Tibial artery (tissue), 4 donors: ENCODE measurements around the gene GOLT1A.

Experiments
- DNase-seq, 2 donors: peaks; one replicate each; pipeline ENCODE4 v3.0.0-alpha.2; 2019
- H3K27ac ChIP-seq, 2 donors: fragments of 200-600 bp; sonication (generic) in 1 of 2; 1 replicate in 1 of 2; 2 replicates in 1 of 2; pipeline ENCODE4 v1.5.1; 2018 to 2019; ENCODE audit warnings: mild to moderate bottlenecking in 1 of 2
- H3K27me3 ChIP-seq, 2 donors: fragments of 200-600 bp; sonication (generic) in 1 of 2; one replicate each; pipeline versions ENCODE4 v1.5.1 to v1.6.0; 2016 to 2019
- H3K36me3 ChIP-seq, 3 donors: fragments of 200-600 bp; sonication (generic) in 2 of 3; one replicate each; pipeline ENCODE4 v1.5.1; 2016 to 2019; ENCODE audit warnings: mild to moderate bottlenecking in 2 of 3
- H3K4me1 ChIP-seq, 4 donors: fragments of 200-600 bp; sonication (generic) in 2 of 4; 1 replicate in 3 of 4; 2 replicates in 1 of 4; pipeline ENCODE4 v1.5.1; 2016 to 2019
- H3K4me3 ChIP-seq, 2 donors: fragments of 200-600 bp; sonication (generic) in 1 of 2; 1 replicate in 1 of 2; 2 replicates in 1 of 2; pipeline ENCODE4 v1.5.1; 2018 to 2019; ENCODE audit warnings: mild to moderate bottlenecking in 2 of 2
- H3K9me3 ChIP-seq, 3 donors: fragments of 200-600 bp; sonication (generic) in 1 of 3; one replicate each; pipeline ENCODE4 v1.5.1; 2016 to 2019
- CTCF ChIP-seq, 2 experiments: fragments of 200-600 bp in 1 of 2; fragments of 450-650 bp in 1 of 2; IDR thresholded peaks; one replicate each; pipeline ENCODE4 v1.5.1; 2017 to 2019; ENCODE audit warnings: antibody characterized with exemption in 2 of 2, mild to moderate bottlenecking in 1 of 2, moderate library complexity in 1 of 2
- intact Hi-C: fragments of 100-400 bp; cut with DNase I; formaldehyde crosslinking; loops from one replicate; pipeline ENCODE4 v1.15.0; 2023; ENCODE audit warnings: low total_unique reads

GOLT1A gene

DNA sequence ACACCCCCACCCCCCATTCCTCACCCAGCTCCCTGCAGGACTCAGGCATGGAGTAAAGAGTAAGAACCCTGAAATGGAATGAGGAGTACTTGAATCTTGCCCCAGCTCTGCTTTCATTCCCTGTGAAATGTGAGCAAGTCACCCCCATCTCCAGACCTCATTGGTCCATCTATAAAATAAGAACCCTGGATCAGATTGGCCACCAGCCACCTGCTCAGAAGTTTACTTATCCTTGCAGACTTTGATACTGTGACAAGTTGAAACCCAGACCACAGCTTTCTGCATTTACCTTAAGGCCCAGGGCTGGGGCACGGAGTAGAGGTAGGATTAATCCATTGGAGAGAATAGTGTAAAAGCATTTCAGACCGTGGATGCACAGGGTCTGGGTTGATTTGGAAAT is 19.7 kb downstream of the GOLT1A start:
- H3K4me1 ChIP-seq: peaks cover 0 to 8% (median 4%) of the 10 kb centered on the region in 4 donors
- H3K36me3 ChIP-seq: no peaks in the 10 kb centered on the region
- H3K4me3 ChIP-seq: no peak overlapping the region
- intact Hi-C loops: no loop called here
- DNase-seq: no peak
- H3K27me3 ChIP-seq: peaks cover 0 to 79% of the 10 kb centered on the region in 2 donors
- H3K9me3 ChIP-seq: no peaks in the 10 kb centered on the region
- TF ChIP-seq CTCF (IDR thresholded peaks at IDR 0.05): no peak
- H3K27ac ChIP-seq: no peak overlapping the region

GRCh38 chr1:204192589-204193352 is 21.0 kb downstream of the GOLT1A start:
- Histone ChIP-seq H3K36me3 (no peaks in the 10 kb centered on the region), H3K27ac (no peak overlapping the region), H3K9me3 (no peaks in the 10 kb centered on the region), H3K4me1 (peaks cover 0 to 8% (median 4%) of the 10 kb centered on the region in 4 donors), H3K4me3 (no peak overlapping the region), H3K27me3 (peaks cover 0 to 80% of the 10 kb centered on the region in 2 donors)
- no peak for DNase-seq
- TF ChIP-seq CTCF (IDR thresholded peaks at IDR 0.05): no peak
- intact Hi-C loops: no loop called here

DNA sequence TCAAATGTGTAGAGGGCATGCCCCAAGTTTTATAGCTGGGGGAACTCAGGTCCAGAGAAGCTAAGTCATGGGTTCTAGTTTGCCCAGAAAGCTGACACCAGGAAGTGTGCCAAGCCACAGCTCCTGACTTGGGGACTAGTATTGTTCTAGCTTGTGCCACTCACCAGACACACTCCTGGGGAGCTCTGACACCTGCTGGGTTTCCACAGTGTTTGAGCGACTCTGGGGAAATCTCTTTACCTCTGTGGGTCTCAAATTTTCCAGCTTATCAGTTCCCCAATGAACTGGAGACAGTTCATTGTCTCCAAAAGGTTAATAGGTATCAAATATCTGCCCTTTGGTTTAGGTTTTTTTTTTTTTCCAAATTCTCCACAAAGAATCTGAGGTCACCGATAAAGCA is 21.7 kb downstream of the GOLT1A start:
- intact Hi-C loops: no loop called here
- no peak overlapping the region for H3K27ac ChIP-seq
- no peak for DNase-seq
- H3K9me3 ChIP-seq: no peaks in the 10 kb centered on the region
- peaks cover 0 to 8% (median 4%) of the 10 kb centered on the region in 4 donors for H3K4me1 ChIP-seq
- no peak for TF ChIP-seq CTCF (IDR thresholded peaks at IDR 0.05)
- peaks cover 0 to 81% of the 10 kb centered on the region in 2 donors for H3K27me3 ChIP-seq
- H3K4me3 ChIP-seq: no peak overlapping the region
- no peaks in the 10 kb centered on the region for H3K36me3 ChIP-seq

GRCh38 chr1:204191456-204191855 is 22.3 kb downstream of the GOLT1A start:
- TF ChIP-seq CTCF (IDR thresholded peaks at IDR 0.05): no peak
- Histone ChIP-seq H3K4me1 (peaks cover 0 to 8% (median 4%) of the 10 kb centered on the region in 4 donors), H3K27me3 (peaks cover 0 to 81% of the 10 kb centered on the region in 2 donors), H3K36me3 (no peaks in the 10 kb centered on the region), H3K4me3 (no peak overlapping the region), H3K27ac (no peak overlapping the region), H3K9me3 (no peaks in the 10 kb centered on the region)
- intact Hi-C loops: no loop called here
- no peak for DNase-seq

DNA sequence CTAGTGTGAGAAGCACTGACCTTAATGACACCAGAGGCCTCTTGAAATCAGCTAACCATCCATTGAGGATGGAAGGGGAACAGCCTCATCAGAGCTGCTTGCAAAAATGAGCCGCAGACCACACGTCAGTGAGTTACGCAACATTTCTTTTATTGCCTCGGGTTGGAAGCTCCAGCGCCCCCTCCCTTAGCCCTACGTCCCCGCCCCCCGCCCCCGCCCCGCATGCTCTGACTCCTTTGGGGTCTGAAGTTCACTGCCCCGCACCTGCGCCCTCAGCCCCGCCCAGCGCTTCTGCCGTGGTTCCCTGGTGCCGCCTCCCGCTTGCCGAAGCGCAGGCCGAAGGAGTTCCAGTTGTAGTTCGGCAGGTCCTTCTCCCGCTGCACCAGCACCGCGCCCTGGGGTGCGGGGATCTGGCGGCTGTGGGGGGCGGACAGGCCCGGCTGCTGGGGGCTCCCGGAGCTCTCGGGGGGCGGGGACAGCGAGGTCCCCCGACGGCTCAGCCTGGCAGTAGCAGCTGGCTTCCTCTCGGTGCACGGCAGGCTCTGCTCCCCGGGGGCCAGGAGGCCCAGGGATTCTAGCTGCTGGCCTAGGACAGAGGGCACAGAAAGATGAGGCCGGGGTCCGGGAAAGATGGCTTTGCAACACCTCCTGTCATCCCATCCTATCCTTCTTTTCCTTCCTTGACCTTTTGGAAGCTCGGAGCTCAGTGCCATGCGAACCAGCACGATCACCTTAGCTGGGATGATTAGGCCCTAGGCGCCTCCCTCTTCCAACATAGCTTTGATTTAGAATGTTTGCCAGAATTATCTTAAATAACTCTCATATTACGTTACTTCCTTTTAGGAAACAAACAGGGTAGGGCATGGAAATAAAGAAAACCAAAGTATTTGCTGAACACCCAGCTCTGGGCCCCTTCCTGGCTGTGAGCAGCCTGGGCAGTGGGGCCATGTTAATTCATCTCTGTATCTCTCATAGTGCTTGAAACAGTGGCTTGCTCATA is 23.3 kb downstream of the GOLT1A start:
- intact Hi-C loops: no loop called here
- DNase-seq: no peak
- TF ChIP-seq CTCF (IDR thresholded peaks at IDR 0.05): no peak
- H3K36me3 ChIP-seq: no peaks in the 10 kb centered on the region
- H3K4me3 ChIP-seq: peak overlapping the region; percentile 1 to 24
- peaks cover 0 to 80% of the 10 kb centered on the region in 2 donors for H3K27me3 ChIP-seq
- H3K27ac ChIP-seq: no peak overlapping the region
- H3K9me3 ChIP-seq: no peaks in the 10 kb centered on the region
- H3K4me1 ChIP-seq: peaks cover 0 to 8% (median 4%) of the 10 kb centered on the region in 4 donors
